ENCODE results near the gene MARCHF5. TPM values are rescaled to one million over a fixed set of nuclear protein-coding genes. Genes with fewer than 3 reads are reported as not detected.

MARCHF5 gene
- total RNA-seq, 1 experiment from 2014 or later: 59.1 TPM

DNA sequence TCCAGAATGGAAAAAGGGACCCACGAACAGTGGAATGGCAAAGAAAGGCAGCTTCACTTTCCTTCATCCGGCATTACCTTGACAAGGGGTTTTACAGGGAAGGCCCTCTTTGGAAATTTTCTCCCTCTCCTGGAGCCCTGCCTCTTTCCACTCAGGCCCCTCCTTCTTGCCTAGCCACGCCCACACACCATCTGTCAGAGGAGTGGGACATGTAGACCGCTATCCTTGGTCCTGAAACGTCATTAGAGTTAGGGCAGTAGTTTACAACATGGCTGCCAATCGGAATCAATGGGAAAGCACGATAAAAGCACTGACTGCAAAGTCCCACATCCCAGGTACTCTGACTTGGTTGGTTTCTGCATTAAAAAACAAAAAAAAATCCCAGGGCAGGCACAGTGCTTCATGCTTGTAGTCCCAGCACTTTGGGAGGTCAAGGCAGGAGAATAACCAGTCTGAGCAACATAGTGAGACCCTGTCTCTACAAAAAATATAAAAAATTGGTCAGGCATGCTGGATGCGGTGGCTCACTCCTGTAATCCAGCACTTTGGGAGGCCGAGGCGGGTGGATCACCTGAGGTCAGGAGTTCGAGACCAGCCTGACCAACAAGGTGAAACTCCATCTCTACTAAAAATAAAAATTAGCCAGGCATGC is 96.4 kb downstream of the MARCHF5 start:
- Histone ChIP-seq H4K20me1 (ENCODE audit: insufficient read depth) (no peaks in the 10 kb centered on the region), H3K27me3 (ENCODE audit: insufficient read depth, low read length) (no peaks in the 10 kb centered on the region), H2AFZ (ENCODE audit: low read depth, low read length, poor library complexity, severe bottlenecking) (no peak overlapping the region), H3K27ac (ENCODE audit: low read depth, low read length) (no peak overlapping the region), H3K4me3 (replicated peaks in 1 of 2; ENCODE audit: low read depth in 1 of 2, low read length in 2 of 2) (no peak overlapping the region), H3K9me3 (ENCODE audit: control insufficient read depth in 1 of 2, insufficient read depth in 1 of 2, low read depth in 1 of 2, low read length in 2 of 2) (no peaks in the 10 kb centered on the region), H3K79me2 (ENCODE audit: insufficient read depth, low read length) (no peaks in the 10 kb centered on the region), H3K9ac (ENCODE audit: low read length) (no peak overlapping the region), H3K4me1 (ENCODE audit: control insufficient read depth in 1 of 2, insufficient read depth in 2 of 2, low read length in 2 of 2) (no peaks in the 10 kb centered on the region), H3K36me3 (ENCODE audit: control insufficient read depth in 1 of 2, insufficient read depth in 2 of 2, low read length in 2 of 2) (no peaks in the 10 kb centered on the region), H3K9me2 (ENCODE audit: insufficient read depth) (no peaks in the 10 kb centered on the region), H3K4me2 (ENCODE audit: low read length) (no peak overlapping the region)
- no TSS peak for BruUV-seq (replicated peaks)
- RAD21 ChIA-PET (ENCODE audit: low non-redundant PET in 1 of 2, low total read pairs in 2 of 2, uncharacterized antibody in 2 of 2, unreplicated experiment in 2 of 2): no interaction called here
- intact Hi-C loops (cut with micrococcal nuclease): no loop called here
- DNase-seq (ENCODE audit: low read depth, low spot score) (peak; percentile 62), ATAC-seq (peak; percentile 98)
- TF ChIP-seq POLR2A (IDR thresholded peaks at IDR 0.05; ENCODE audit: borderline replicate concordance, extremely low read depth, insufficient read depth, insufficient read length) (no peak), ZFX (IDR thresholded peaks at IDR 0.05) (no peak), EZH2 (IDR thresholded peaks at IDR 0.05) (no peak), ZNF274 (IDR thresholded peaks at IDR 0.05; ENCODE audit: low read depth, low read length) (no peak), SRF (IDR thresholded peaks at IDR 0.05; ENCODE audit: low read depth) (no peak), FOSL1 (IDR thresholded peaks at IDR 0.05; ENCODE audit: low read depth) (no peak), ELF1 (IDR thresholded peaks at IDR 0.05; ENCODE audit: borderline replicate concordance, low read depth) (no peak), RAD21 (IDR thresholded peaks at IDR 0.05; ENCODE audit: low read depth) (no peak), CEBPB (IDR thresholded peaks at IDR 0.05; ENCODE audit: low read depth) (no peak), EGR1 (IDR thresholded peaks at IDR 0.05; ENCODE audit: low read depth) (0 out of 2 replicates have a peak, but pooled peaks have one; percentile 35), SP1 (IDR thresholded peaks at IDR 0.05; ENCODE audit: low read depth) (0 out of 2 replicates have a peak, but pooled peaks have one; percentile 17), CBX3 (IDR thresholded peaks at IDR 0.05; ENCODE audit: low read depth) (0 out of 2 replicates have a peak, but pooled peaks have one; percentile 26), EZH2phosphoT487 (IDR thresholded peaks at IDR 0.05; ENCODE audit: borderline replicate concordance) (no peak), SIN3A (IDR thresholded peaks at IDR 0.05; ENCODE audit: low read depth) (no peak), YY1 (IDR thresholded peaks at IDR 0.05; ENCODE audit: extremely low read depth, insufficient replicate concordance, low read depth, low read length) (peak; percentile 65), JUND (IDR thresholded peaks at IDR 0.05) (no peak)
- TF ChIP-seq, protein P1, sequence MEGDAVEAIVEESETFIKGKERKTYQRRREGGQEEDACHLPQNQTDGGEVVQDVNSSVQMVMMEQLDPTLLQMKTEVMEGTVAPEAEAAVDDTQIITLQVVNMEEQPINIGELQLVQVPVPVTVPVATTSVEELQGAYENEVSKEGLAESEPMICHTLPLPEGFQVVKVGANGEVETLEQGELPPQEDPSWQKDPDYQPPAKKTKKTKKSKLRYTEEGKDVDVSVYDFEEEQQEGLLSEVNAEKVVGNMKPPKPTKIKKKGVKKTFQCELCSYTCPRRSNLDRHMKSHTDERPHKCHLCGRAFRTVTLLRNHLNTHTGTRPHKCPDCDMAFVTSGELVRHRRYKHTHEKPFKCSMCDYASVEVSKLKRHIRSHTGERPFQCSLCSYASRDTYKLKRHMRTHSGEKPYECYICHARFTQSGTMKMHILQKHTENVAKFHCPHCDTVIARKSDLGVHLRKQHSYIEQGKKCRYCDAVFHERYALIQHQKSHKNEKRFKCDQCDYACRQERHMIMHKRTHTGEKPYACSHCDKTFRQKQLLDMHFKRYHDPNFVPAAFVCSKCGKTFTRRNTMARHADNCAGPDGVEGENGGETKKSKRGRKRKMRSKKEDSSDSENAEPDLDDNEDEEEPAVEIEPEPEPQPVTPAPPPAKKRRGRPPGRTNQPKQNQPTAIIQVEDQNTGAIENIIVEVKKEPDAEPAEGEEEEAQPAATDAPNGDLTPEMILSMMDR (IDR thresholded peaks at IDR 0.05 in 2 of 3, conservative IDR thresholded peaks at IDR 0.05 in 1 of 3; ENCODE audit: borderline replicate concordance in 1 of 3, insufficient read depth in 1 of 3, low read depth in 2 of 3, low read length in 2 of 3): no peak
- TF ChIP-seq, protein P2, sequence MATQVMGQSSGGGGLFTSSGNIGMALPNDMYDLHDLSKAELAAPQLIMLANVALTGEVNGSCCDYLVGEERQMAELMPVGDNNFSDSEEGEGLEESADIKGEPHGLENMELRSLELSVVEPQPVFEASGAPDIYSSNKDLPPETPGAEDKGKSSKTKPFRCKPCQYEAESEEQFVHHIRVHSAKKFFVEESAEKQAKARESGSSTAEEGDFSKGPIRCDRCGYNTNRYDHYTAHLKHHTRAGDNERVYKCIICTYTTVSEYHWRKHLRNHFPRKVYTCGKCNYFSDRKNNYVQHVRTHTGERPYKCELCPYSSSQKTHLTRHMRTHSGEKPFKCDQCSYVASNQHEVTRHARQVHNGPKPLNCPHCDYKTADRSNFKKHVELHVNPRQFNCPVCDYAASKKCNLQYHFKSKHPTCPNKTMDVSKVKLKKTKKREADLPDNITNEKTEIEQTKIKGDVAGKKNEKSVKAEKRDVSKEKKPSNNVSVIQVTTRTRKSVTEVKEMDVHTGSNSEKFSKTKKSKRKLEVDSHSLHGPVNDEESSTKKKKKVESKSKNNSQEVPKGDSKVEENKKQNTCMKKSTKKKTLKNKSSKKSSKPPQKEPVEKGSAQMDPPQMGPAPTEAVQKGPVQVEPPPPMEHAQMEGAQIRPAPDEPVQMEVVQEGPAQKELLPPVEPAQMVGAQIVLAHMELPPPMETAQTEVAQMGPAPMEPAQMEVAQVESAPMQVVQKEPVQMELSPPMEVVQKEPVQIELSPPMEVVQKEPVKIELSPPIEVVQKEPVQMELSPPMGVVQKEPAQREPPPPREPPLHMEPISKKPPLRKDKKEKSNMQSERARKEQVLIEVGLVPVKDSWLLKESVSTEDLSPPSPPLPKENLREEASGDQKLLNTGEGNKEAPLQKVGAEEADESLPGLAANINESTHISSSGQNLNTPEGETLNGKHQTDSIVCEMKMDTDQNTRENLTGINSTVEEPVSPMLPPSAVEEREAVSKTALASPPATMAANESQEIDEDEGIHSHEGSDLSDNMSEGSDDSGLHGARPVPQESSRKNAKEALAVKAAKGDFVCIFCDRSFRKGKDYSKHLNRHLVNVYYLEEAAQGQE (IDR thresholded peaks at IDR 0.05; ENCODE audit: low read depth): peak; percentile 96
- TF ChIP-seq, protein P3, sequence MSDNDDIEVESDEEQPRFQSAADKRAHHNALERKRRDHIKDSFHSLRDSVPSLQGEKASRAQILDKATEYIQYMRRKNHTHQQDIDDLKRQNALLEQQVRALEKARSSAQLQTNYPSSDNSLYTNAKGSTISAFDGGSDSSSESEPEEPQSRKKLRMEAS (IDR thresholded peaks at IDR 0.05): no peak
- TF ChIP-seq, protein P4, sequence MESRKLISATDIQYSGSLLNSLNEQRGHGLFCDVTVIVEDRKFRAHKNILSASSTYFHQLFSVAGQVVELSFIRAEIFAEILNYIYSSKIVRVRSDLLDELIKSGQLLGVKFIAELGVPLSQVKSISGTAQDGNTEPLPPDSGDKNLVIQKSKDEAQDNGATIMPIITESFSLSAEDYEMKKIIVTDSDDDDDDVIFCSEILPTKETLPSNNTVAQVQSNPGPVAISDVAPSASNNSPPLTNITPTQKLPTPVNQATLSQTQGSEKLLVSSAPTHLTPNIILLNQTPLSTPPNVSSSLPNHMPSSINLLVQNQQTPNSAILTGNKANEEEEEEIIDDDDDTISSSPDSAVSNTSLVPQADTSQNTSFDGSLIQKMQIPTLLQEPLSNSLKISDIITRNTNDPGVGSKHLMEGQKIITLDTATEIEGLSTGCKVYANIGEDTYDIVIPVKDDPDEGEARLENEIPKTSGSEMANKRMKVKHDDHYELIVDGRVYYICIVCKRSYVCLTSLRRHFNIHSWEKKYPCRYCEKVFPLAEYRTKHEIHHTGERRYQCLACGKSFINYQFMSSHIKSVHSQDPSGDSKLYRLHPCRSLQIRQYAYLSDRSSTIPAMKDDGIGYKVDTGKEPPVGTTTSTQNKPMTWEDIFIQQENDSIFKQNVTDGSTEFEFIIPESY (IDR thresholded peaks at IDR 0.05; ENCODE audit: extremely low read depth, insufficient replicate concordance, low read length): no peak
- TF ChIP-seq, protein P5, sequence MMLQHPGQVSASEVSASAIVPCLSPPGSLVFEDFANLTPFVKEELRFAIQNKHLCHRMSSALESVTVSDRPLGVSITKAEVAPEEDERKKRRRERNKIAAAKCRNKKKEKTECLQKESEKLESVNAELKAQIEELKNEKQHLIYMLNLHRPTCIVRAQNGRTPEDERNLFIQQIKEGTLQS (IDR thresholded peaks at IDR 0.05): no peak
- POLR2A ChIA-PET: no interaction called here
- CTCF ChIA-PET: no interaction called here
